HG02642 (cell line): ENCODE data around the gene FSTL4.
"Not testable (repeated sequence)": the region's sequence is repeated elsewhere in the genome, so short reads cannot be mapped to it uniquely, and the experiment has no call there.

ENCODE experiments used
- ATAC-seq: cut with Tn5 transposase; IDR thresholded peaks from one replicate; pipeline ENCODE4 v1.9.1; 2021; ENCODE audit warnings: mild to moderate bottlenecking; ENCODE audit not compliant: unreplicated experiment, poor library complexity

FSTL4 gene

DNA sequence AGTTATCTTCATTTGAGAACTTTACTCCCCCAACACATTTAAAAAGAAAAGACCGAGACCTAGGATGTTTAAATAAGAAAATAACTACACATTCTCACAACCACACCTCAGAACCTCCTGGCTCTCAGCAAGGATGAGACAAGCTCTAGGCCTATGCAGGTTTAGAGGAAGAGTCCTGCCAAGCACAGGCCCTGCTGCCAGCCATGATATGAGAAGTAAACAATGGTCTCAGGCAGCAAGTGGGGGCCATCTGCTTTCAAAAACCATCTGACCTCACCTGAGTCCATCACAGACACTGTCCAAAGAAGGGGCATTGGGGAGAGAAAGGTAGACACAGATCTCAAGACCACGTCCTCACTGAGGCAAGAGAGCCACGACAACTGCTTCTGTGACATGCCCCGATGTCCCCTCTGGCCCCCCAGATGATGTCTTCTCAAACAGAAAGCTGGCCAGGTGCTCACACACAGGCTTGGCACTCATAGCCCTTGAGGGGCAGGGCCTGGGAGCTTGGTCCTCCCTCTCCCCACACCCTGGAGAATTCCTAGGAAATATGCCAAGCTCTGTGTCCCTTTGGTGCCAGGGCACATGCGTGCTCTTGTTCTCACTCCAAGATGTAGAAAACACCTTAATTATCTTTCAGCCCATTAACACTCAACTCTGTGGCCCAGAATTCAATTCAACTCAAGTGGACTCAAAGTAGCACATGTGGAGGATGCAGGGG, 150.4 kb downstream of the FSTL4 start:
- no peak for ATAC-seq

GRCh38 chr5:133460172-133460758, 152.1 kb downstream of the FSTL4 start:
- no peak for ATAC-seq

- no peak for ATAC-seq
These were observed 152.7 kb downstream of the FSTL4 start for GRCh38 chr5:133459474-133460160.

DNA sequence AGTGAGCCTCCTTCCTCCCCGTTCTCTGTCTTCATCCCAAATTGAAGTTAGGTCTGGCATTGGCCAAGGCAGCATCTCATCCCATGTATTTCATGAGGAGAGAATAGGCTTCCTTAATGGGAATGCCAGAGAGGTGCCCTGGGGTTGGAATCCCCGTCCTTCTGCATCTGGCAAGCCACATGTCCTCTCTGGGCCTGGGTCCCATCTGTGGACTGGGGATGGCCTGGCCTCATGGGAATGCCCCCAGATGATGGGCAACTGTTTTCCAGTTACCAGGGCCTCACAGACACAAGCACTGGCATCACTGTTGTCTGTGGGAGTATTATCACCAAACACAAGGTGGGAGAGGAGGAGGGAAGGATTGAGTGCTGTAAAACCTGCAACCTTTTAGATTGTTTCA, 153.9 kb downstream of the FSTL4 start:
- ATAC-seq = no peak

- ATAC-seq = no peak
These were observed 154.6 kb downstream of the FSTL4 start for GRCh38 chr5:133457439-133458355.

- ATAC-seq = no peak
These were observed 155.4 kb downstream of the FSTL4 start for GRCh38 chr5:133456933-133457402.

- no peak for ATAC-seq
These were observed 156.7 kb downstream of the FSTL4 start for GRCh38 chr5:133455676-133456075.

DNA sequence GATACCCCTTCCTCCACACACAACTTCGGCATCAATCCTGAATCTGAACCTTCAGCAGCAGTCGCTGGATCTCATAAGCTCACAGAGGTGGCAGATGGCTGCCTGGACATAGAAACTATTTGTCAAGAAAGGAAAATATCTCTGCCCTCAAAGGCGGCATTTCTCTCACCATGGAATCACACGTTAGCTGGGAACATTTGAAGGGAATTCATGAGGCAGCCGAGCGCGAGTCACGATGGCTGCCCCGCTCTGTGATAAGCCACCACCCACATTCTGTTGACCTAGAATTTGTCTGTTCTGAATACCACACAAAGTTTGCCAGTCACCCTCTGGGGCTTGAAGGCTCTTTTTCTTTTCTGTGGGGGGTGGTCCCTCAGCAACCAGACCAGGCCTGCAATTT, 157.9 kb downstream of the FSTL4 start:
- ATAC-seq = no peak

DNA sequence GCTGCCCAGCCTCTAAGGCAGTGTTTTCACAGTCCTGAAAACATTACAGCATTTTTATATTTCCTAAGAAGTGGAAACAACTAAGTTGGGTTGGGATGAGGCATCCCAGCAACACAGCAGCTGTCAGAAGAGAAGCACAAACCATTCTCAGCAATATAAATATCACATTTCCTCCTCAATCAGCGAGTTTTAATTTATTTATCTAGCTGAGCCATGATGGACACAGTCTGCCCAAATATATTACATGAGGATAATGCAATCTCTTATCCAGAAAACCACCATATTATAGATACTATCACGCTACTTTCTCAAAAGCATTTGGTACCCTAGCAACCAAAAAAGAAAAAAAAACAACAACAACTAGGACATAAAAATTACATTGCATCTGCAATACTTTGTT, 158.5 kb downstream of the FSTL4 start:
- ATAC-seq = no peak

- ATAC-seq = no peak
These were observed 159.1 kb downstream of the FSTL4 start for GRCh38 chr5:133453084-133453780.

DNA sequence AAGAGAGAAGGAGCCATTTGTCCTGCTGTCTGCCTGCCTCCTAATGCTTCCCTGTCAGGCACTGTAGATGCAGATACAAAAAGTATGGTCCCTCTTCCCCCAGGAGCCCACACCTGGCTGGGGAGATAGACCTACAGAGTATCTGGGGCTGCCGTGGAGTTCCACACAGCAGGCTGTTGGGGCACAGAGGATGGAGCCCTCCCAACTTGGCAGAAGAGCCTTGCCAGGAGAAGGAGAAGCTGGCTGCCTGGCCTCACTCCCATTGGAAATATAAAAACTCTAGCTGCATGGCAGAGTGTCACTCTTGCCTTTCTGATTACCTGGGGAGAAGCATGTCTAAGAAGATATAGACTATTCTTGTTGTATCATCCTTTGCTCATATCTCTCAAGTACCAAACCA, 160.4 kb downstream of the FSTL4 start:
- no peak for ATAC-seq

GRCh38 chr5:133450286-133450685, 162.1 kb downstream of the FSTL4 start:
- ATAC-seq = no peak

- no peak for ATAC-seq
These were observed 163.2 kb downstream of the FSTL4 start for GRCh38 chr5:133449181-133449580.

DNA sequence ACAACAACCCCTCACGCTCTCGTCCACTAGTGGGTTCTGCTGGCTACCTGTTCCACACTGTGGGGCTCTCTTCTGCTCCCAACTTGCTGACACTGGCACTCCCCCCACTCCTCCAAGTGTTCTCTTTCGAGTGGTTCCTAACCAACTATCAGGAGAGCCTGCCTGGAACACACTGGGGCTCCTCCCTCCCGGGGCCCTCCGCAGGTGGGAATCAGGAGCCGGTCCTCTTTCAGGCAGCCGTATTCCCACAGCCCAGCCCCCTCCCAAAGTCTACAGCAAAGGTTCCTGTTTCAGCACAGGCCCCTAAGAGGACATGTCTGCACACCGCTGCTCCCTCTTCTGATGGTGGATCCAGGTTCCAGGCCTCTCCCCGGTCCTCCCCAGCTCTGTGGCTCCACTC, 165.9 kb downstream of the FSTL4 start:
- no peak for ATAC-seq

GRCh38 chr5:133445744-133446143, 166.6 kb downstream of the FSTL4 start:
- ATAC-seq = no peak

DNA sequence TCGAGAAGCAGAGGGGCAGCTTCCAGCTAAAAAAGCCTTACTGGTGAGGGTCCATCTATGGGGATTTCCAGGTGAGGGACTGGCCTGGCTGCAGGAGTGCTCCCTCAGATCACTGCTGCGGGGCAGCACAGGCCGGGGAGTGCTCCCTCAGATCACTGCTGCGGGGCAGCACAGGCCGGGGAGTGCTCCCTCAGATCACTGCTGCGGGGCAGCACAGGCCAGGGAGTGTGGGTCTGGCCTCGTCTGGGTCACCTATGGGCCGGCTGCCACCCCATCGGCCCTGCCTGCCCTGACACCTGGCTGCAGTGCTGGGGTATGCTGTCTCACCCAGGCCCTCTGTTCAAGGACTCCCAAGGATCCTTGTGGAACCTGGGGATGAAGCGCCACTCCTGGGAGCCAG, 167.1 kb downstream of the FSTL4 start:
- ATAC-seq = not testable (repeated sequence)

GRCh38 chr5:133444711-133445110, 167.6 kb downstream of the FSTL4 start:
- no peak for ATAC-seq

GRCh38 chr5:133441166-133441815, 171.1 kb downstream of the FSTL4 start:
- no peak for ATAC-seq

- ATAC-seq = no peak
These were observed 171.8 kb downstream of the FSTL4 start for GRCh38 chr5:133440467-133441115.
